Breast epithelium (tissue), 4 donors: ENCODE data around the gene MYO1C. TPM values are rescaled to one million over a fixed set of nuclear protein-coding genes. Genes with fewer than 3 reads are reported as not detected.
"Not testable (repeated sequence)": the region's sequence is repeated elsewhere in the genome, so short reads cannot be mapped to it uniquely, and the experiment has no call there.

Experiments
- DNase-seq, 2 donors: peaks; one replicate each; pipeline ENCODE4 v3.0.0-alpha.2; 2019; ENCODE audit warnings: low spot score in 2 of 2
- H3K27ac ChIP-seq, 2 donors: fragments of 200-600 bp; sonication (generic) in 1 of 2; one replicate each; pipeline ENCODE4 v1.5.1; 2016 to 2019; ENCODE audit warnings: mild to moderate bottlenecking in 1 of 2
- H3K27me3 ChIP-seq, 2 donors: fragments of 200-600 bp; sonication (generic) in 1 of 2; one replicate each; pipeline versions ENCODE4 v1.5.1 to v1.6.0; 2017 to 2019; ENCODE audit warnings: control low read depth in 1 of 2, mild to moderate bottlenecking in 1 of 2
- H3K36me3 ChIP-seq: fragments of 200-600 bp; one replicate; pipeline ENCODE4 v1.5.1; 2019
- H3K4me1 ChIP-seq, 2 donors: fragments of 200-600 bp; sonication (generic); one replicate each; pipeline ENCODE4 v1.5.1; 2016 to 2019; ENCODE audit warnings: control low read depth in 1 of 2
- H3K4me3 ChIP-seq, 3 donors: fragments of 200-600 bp; sonication (generic); 1 replicate in 2 of 3; 2 replicates in 1 of 3; pipeline ENCODE4 v1.5.1; 2016 to 2019; ENCODE audit warnings: mild to moderate bottlenecking in 3 of 3, moderate library complexity in 2 of 3
- H3K9me3 ChIP-seq, 2 donors: fragments of 200-600 bp; sonication (generic) in 1 of 2; one replicate each; pipeline ENCODE4 v1.5.1; 2016 to 2019; ENCODE audit warnings: control low read depth in 1 of 2
- POLR2A ChIP-seq: fragments of 450-650 bp; IDR thresholded peaks from one replicate; pipeline ENCODE4 v1.6.1; 2016; ENCODE audit warnings: antibody characterized with exemption, mild to moderate bottlenecking, moderate library complexity
- POLR2AphosphoS5 ChIP-seq, 3 donors: sonication (generic); formaldehyde crosslinking; IDR thresholded peaks; one replicate each; pipeline ENCODE4 v1.6.1; 2017; ENCODE audit warnings: antibody characterized with exemption in 3 of 3
- intact Hi-C: fragments of 100-400 bp; cut with DNase I; formaldehyde crosslinking; loops from one replicate; pipeline ENCODE4 v1.15.1; 2023; ENCODE audit warnings: low total_unique reads
- total RNA-seq, 3 donors: library from RNA; depleted of rRNA; stranded (reverse); fragments of >200 nt; gene quantifications; one replicate each; pipeline ENCODE4 v1.1.0, GENCODE V29; 2016
- TF ChIP-seq, protein P1 (sequence below), 3 donors: fragments of 450-650 bp; IDR thresholded peaks; one replicate each; pipeline ENCODE4 v1.5.1; 2016 to 2017; ENCODE audit warnings: antibody characterized with exemption in 3 of 3, mild to moderate bottlenecking in 3 of 3, moderate library complexity in 3 of 3

MYO1C gene
- total RNA-seq, 3 donors from 2014 or later, result 99.5 to 235 (median 137) TPM

- no peaks in the 10 kb centered on the region for H3K27me3 ChIP-seq
- intact Hi-C loops, result no loop called here
- DNase-seq, result no peak
- no peaks in the 10 kb centered on the region for H3K4me1 ChIP-seq
- TF ChIP-seq POLR2AphosphoS5 (IDR thresholded peaks at IDR 0.05) (no peak), POLR2A (no peak)
- TF ChIP-seq, protein P1, sequence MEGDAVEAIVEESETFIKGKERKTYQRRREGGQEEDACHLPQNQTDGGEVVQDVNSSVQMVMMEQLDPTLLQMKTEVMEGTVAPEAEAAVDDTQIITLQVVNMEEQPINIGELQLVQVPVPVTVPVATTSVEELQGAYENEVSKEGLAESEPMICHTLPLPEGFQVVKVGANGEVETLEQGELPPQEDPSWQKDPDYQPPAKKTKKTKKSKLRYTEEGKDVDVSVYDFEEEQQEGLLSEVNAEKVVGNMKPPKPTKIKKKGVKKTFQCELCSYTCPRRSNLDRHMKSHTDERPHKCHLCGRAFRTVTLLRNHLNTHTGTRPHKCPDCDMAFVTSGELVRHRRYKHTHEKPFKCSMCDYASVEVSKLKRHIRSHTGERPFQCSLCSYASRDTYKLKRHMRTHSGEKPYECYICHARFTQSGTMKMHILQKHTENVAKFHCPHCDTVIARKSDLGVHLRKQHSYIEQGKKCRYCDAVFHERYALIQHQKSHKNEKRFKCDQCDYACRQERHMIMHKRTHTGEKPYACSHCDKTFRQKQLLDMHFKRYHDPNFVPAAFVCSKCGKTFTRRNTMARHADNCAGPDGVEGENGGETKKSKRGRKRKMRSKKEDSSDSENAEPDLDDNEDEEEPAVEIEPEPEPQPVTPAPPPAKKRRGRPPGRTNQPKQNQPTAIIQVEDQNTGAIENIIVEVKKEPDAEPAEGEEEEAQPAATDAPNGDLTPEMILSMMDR (IDR thresholded peaks at IDR 0.05), result no peak
- no peaks in the 10 kb centered on the region for H3K9me3 ChIP-seq
- H3K27ac ChIP-seq, result no peak overlapping the region
- peaks cover 7% of the 10 kb centered on the region for H3K36me3 ChIP-seq
- no peak overlapping the region for H3K4me3 ChIP-seq
Measured at GRCh38 chr17:1533661-1534325, 41.3 kb upstream of the MYO1C start.

- intact Hi-C loops, result no loop called here
- no peak overlapping the region for H3K4me3 ChIP-seq
- no peaks in the 10 kb centered on the region for H3K9me3 ChIP-seq
- H3K4me1 ChIP-seq, result no peaks in the 10 kb centered on the region
- no peaks in the 10 kb centered on the region for H3K27me3 ChIP-seq
- peaks cover 7% of the 10 kb centered on the region for H3K36me3 ChIP-seq
- no peak for DNase-seq
- no peak overlapping the region for H3K27ac ChIP-seq
- no peak for TF ChIP-seq POLR2A
- no peak for TF ChIP-seq POLR2AphosphoS5 (IDR thresholded peaks at IDR 0.05)
- TF ChIP-seq, protein P1 (IDR thresholded peaks at IDR 0.05), result no peak
Measured at GRCh38 chr17:1532836-1533602, 40.5 kb upstream of the MYO1C start.

DNA sequence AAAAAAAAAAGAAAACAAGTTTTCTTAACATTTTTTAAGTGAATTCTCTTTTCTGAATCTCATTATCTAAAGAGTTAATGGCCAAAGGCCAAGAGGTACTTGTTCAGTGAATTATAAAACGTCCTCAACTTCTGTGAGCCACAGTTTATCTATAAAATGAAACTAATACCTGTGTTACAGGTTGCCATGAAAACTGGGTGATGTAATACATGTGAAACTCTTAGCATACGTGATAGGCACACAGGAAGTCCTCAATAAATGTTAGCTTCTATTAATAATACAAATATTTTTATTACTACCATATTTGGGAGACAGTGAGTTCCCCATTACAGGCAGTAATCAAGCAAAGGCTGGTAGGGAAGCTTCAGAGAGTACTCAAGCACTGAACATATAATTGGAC lies 37.4 kb upstream of the MYO1C start:
- no peak for TF ChIP-seq POLR2A
- TF ChIP-seq POLR2AphosphoS5 (IDR thresholded peaks at IDR 0.05), result no peak
- TF ChIP-seq, protein P1 (IDR thresholded peaks at IDR 0.05), result no peak
- peaks cover 7% of the 10 kb centered on the region for H3K36me3 ChIP-seq
- intact Hi-C loops, result no loop called here

DNA sequence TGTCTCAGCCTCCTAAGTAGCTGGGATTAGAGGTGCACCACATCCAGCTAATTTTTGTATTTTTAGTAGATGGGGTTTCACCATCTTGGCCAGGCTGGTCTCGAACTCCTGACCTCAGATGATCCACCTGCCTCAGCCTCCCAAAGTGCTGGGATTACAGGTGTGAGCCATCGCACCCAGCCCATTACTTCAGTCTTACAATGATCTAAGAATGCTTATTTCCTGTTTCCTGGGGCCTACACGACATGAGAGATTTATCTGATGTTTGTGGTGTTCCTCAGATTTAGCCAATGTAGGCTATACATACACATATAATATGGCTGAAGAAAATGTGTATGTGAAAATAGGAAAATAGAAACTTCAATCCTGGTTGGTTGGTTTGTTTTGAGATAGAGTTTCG lies 34.4 kb upstream of the MYO1C start:
- H3K36me3 ChIP-seq, H3K4me3 ChIP-seq, H3K4me1 ChIP-seq, DNase-seq, H3K9me3 ChIP-seq, H3K27me3 ChIP-seq, intact Hi-C loops, H3K27ac ChIP-seq: not testable (repeated sequence)

More for the DNA sequence above, 37.4 kb upstream of the MYO1C start:
- no peak overlapping the region for H3K27ac ChIP-seq
- H3K9me3 ChIP-seq, result no peaks in the 10 kb centered on the region
- no peaks in the 10 kb centered on the region for H3K27me3 ChIP-seq
- no peak for DNase-seq
- H3K4me1 ChIP-seq, result no peaks in the 10 kb centered on the region
- no peak overlapping the region for H3K4me3 ChIP-seq

- intact Hi-C loops, result no loop called here
- no peak overlapping the region for H3K27ac ChIP-seq
Measured at GRCh38 chr17:1522626-1523025, 30.1 kb upstream of the MYO1C start.

More at GRCh38 chr17:1522626-1523025, 30.1 kb upstream of the MYO1C start:
- no peaks in the 10 kb centered on the region for H3K4me1 ChIP-seq
- H3K36me3 ChIP-seq, result no peaks in the 10 kb centered on the region
- no peaks in the 10 kb centered on the region for H3K9me3 ChIP-seq
- no peak for DNase-seq
- TF ChIP-seq POLR2A, result no peak
- TF ChIP-seq, protein P1 (IDR thresholded peaks at IDR 0.05), result no peak
- TF ChIP-seq POLR2AphosphoS5 (IDR thresholded peaks at IDR 0.05), result no peak
- no peaks in the 10 kb centered on the region for H3K27me3 ChIP-seq
- H3K4me3 ChIP-seq, result no peak overlapping the region
